ENCODE results near the gene MSANTD1. TPM values are rescaled to one million over a fixed set of nuclear protein-coding genes. Genes with fewer than 3 reads are reported as not detected.

Gene MSANTD1
- total and polyA plus RNA-seq, 4 donors: 0.05 to 1.2 (median 0.23) TPM; not detected in 1

- no peak for DNase-seq (ENCODE audit: low spot score)
- TF ChIP-seq MAX (IDR thresholded peaks at IDR 0.05): no peak
- TF ChIP-seq YY1 (IDR thresholded peaks at IDR 0.05): no peak
- TF ChIP-seq EGR1 (IDR thresholded peaks at IDR 0.05; ENCODE audit: low read depth in 2 of 2): no peak
- no peak for TF ChIP-seq RXRA (IDR thresholded peaks at IDR 0.05)
- TF ChIP-seq RAD21 (IDR thresholded peaks at IDR 0.05): no peak
- no peak for TF ChIP-seq NR2F2 (IDR thresholded peaks at IDR 0.05)
- TF ChIP-seq SP1 (IDR thresholded peaks at IDR 0.05): no peak
- no peak for TF ChIP-seq ZBTB33 (IDR thresholded peaks at IDR 0.05)
- TF ChIP-seq CTCF (IDR thresholded peaks at IDR 0.05; ENCODE audit: low read depth, low read length, missing input control): no peak
- no peak for TF ChIP-seq ATF3 (IDR thresholded peaks at IDR 0.05)
- no peak for TF ChIP-seq FOXA1 (IDR thresholded peaks at IDR 0.05)
- no peak for TF ChIP-seq HNF4A (conservative IDR thresholded peaks at IDR 0.05)
- TF ChIP-seq TAF1 (conservative IDR thresholded peaks at IDR 0.05): no peak
- no peak for TF ChIP-seq HNF4G (IDR thresholded peaks at IDR 0.05)
- no peak for TF ChIP-seq REST (IDR thresholded peaks at IDR 0.05)
- TF ChIP-seq FOXA2 (IDR thresholded peaks at IDR 0.05): no peak
- no peak for TF ChIP-seq JUND (IDR thresholded peaks at IDR 0.05)
- no peak for TF ChIP-seq GABPA (IDR thresholded peaks at IDR 0.05 in 1 of 2, conservative IDR thresholded peaks at IDR 0.05 in 1 of 2)
- H3K4me3 ChIP-seq (ENCODE audit: low read depth in 1 of 3, low read length in 3 of 3): no peak overlapping the region
- 96% methylated on average over 11 of the region's 11 CpGs for WGBS
- H3K4me1 ChIP-seq (ENCODE audit: control insufficient read depth in 4 of 4, insufficient read depth in 4 of 4, low read length in 3 of 4): no peaks in the 10 kb centered on the region
- H3K27ac ChIP-seq (ENCODE audit: low read depth in 1 of 2, low read length in 2 of 2): no peak overlapping the region
- no peaks in the 10 kb centered on the region for H3K9me3 ChIP-seq (ENCODE audit: control insufficient read depth in 4 of 4, low read length in 3 of 4)
- peaks cover 0 to 3% (median 0%) of the 10 kb centered on the region in 4 donors for H3K36me3 ChIP-seq (ENCODE audit: control insufficient read depth in 4 of 4, insufficient read depth in 3 of 4, low read depth in 1 of 4, low read length in 3 of 4)
- H3K9ac ChIP-seq (ENCODE audit: low read depth in 1 of 2, low read length in 2 of 2): no peak overlapping the region
- no peaks in the 10 kb centered on the region for H3K27me3 ChIP-seq (ENCODE audit: control insufficient read depth in 4 of 4, insufficient read depth in 4 of 4, low read length in 3 of 4)
These were observed 2.9 kb downstream of the MSANTD1 start for GRCh38 chr4:3251691-3252479.
